ENCODE results near the gene MED27. TPM values are rescaled to one million over a fixed set of nuclear protein-coding genes. Genes with fewer than 3 reads are reported as not detected.
A peak's percentile ranks its signal among the peaks of the same experiment; 100 is the strongest.

The MED27 gene
- total RNA-seq, 2 experiments from 2014 or later = 32.5 TPM

DNA sequence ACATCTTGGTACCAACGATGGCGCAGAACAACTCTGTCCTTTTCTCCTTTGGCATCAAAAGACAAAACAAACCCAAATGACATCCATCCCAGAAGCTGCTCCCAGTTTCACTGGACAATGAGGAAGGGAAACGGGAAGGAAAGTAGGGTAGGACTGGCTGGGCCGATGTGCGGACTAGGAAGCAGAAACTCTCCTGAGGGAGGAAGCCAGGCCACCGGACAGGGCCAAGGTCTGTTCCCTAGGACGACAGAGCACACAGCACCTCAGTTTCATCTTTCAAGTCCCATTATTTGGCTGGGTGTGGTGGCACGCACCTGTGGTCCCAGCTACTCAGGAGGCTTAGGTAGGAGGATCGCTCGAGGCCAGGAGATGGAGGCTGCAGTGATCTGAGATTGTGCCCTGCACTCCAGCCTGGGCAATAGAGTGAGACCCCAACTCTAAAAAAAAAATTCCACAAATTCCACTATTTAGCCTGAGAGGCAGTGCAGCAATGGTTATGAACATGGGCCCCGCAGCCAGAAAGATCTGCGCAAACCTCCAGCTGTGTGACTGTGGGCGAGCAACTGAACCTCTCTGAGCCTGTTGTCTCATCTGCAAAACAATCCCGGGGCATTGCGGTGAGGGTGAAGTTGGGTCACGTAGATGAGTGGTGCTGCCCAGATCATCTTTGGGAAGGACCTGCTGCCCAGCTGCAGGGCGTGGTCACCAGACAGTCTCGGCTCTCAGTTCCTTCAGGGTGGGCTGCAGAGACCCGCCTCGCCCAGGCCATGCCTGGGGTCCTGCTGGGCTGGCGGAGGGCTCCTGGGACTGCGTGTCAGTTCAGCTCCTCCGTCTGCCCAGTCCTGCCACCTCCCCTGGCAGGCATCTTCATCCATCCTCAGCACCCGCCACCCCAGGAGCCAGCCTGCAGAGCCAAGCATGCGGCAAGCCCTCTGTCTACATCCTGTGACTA is 238.6 kb downstream of the MED27 start:
- intact Hi-C loops (cut with micrococcal nuclease) = no loop called here
- no peak for DNase-seq
- TF ChIP-seq, protein P1, sequence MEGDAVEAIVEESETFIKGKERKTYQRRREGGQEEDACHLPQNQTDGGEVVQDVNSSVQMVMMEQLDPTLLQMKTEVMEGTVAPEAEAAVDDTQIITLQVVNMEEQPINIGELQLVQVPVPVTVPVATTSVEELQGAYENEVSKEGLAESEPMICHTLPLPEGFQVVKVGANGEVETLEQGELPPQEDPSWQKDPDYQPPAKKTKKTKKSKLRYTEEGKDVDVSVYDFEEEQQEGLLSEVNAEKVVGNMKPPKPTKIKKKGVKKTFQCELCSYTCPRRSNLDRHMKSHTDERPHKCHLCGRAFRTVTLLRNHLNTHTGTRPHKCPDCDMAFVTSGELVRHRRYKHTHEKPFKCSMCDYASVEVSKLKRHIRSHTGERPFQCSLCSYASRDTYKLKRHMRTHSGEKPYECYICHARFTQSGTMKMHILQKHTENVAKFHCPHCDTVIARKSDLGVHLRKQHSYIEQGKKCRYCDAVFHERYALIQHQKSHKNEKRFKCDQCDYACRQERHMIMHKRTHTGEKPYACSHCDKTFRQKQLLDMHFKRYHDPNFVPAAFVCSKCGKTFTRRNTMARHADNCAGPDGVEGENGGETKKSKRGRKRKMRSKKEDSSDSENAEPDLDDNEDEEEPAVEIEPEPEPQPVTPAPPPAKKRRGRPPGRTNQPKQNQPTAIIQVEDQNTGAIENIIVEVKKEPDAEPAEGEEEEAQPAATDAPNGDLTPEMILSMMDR (IDR thresholded peaks at IDR 0.05) = no peak
- Mint-ChIP-seq H3K4me3 (no peak overlapping the region), H3K27ac (no peak overlapping the region), H3K36me3 (ENCODE audit: low read depth) (no peaks in the 10 kb centered on the region), H3K4me1 (ENCODE audit: low read depth) (peaks cover 9% of the 10 kb centered on the region), H3K9me3 (no peaks in the 10 kb centered on the region), H3K27me3 (peaks cover 6% of the 10 kb centered on the region)
- CTCF ChIA-PET = no interaction called here
- POLR2A ChIA-PET = no interaction called here
- no peak for ATAC-seq

GRCh38 chr9:131840220-131840619 is 239.4 kb downstream of the MED27 start:
- peaks cover 6% of the 10 kb centered on the region for H3K27me3 Mint-ChIP-seq
- TF ChIP-seq, protein P1 (IDR thresholded peaks at IDR 0.05) = no peak
- ATAC-seq = peak; percentile 19
- no peak for DNase-seq
- CTCF ChIA-PET = interaction anchor here (0.8 to 1.1 kb wide), 2 partner anchors 77 to 419 kb away, joined by 3 to 4 read pairs; no protein-coding TSS in a partner anchor
- H3K36me3 Mint-ChIP-seq (ENCODE audit: low read depth) = no peaks in the 10 kb centered on the region
- POLR2A ChIA-PET = no interaction called here
- peak overlapping the region; percentile 61 for H3K27ac Mint-ChIP-seq
- no peaks in the 10 kb centered on the region for H3K9me3 Mint-ChIP-seq
- H3K4me3 Mint-ChIP-seq = no peak overlapping the region
- peaks cover 9% of the 10 kb centered on the region for H3K4me1 Mint-ChIP-seq (ENCODE audit: low read depth)
- intact Hi-C loops (cut with micrococcal nuclease) = no loop called here

DNA sequence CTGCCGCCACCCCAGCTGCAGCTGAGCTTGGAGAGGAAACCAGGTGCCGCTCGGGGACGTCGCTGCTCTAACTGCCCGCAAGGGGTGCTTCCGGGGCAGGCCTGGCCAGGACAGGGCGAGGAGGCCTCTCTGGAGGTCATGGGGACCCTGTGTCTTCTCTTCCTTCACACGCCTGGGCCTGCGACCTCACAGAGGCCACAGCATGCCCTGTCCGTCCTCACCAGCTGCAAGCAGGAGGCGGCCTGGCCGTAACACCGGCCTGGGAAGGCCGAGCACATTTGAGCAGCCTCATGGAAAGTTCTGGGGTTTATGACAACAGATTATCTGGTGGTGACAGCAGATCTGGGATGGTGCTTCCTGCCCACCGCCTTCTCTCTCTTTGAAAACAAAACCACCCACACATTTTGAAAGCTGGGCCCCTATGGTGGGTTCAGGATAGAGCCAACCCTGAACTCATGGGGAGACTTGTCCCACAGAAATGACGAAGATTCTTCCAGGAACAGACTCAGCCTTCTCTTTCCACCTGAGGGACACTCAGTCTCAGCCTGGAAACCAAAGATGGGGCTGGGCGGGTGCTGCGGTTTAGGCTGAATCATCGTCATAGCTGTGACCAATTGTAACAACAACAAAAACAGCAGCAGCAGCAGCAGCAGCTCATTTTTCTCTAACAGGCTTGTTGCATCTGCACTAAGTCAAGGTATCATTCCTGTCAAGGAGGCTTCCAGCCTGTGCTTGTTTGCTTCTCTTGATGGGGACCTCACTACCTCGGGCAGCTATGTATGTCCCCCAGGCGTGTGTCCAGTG is 240.2 kb downstream of the MED27 start:
- H3K27ac Mint-ChIP-seq = peak overlapping the region; percentile 81
- peaks cover 8% of the 10 kb centered on the region for H3K27me3 Mint-ChIP-seq
- peak; percentile 63 for ATAC-seq
- H3K4me1 Mint-ChIP-seq (ENCODE audit: low read depth) = peaks cover 9% of the 10 kb centered on the region
- POLR2A ChIA-PET = interaction anchor here (0.8 to 1.2 kb wide), 2 partner anchors 14 to 16 kb away, joined by 3 read pairs; no protein-coding TSS in a partner anchor
- peak; percentile 66 for DNase-seq
- intact Hi-C loops (cut with micrococcal nuclease) = no loop called here
- TF ChIP-seq, protein P1 (IDR thresholded peaks at IDR 0.05) = no peak
- CTCF ChIA-PET = interaction anchor here (0.8 to 1.1 kb wide), 2 partner anchors 77 to 420 kb away, joined by 3 to 4 read pairs; no protein-coding TSS in a partner anchor
- H3K36me3 Mint-ChIP-seq (ENCODE audit: low read depth) = no peaks in the 10 kb centered on the region
- H3K9me3 Mint-ChIP-seq = peaks cover 2% of the 10 kb centered on the region
- no peak overlapping the region for H3K4me3 Mint-ChIP-seq

- peaks cover 9% of the 10 kb centered on the region for H3K9me3 Mint-ChIP-seq
- ChIA-PET CTCF (interaction anchor here (1.3 kb wide), 1 partner anchor 397 kb away, joined by 5 read pairs; no protein-coding TSS in a partner anchor), POLR2A (interaction anchor here (1.2 kb wide), 1 partner anchor 15 kb away, joined by 3 read pairs; no protein-coding TSS in a partner anchor)
- ATAC-seq = no peak
- H3K36me3 Mint-ChIP-seq (ENCODE audit: low read depth) = no peaks in the 10 kb centered on the region
- DNase-seq = no peak
- peaks cover 9% of the 10 kb centered on the region for H3K4me1 Mint-ChIP-seq (ENCODE audit: low read depth)
- H3K4me3 Mint-ChIP-seq = no peak overlapping the region
- H3K27me3 Mint-ChIP-seq = peaks cover 8% of the 10 kb centered on the region
- no peak overlapping the region for H3K27ac Mint-ChIP-seq
- intact Hi-C loops (cut with micrococcal nuclease) = no loop called here
- TF ChIP-seq, protein P1 (IDR thresholded peaks at IDR 0.05) = no peak
Measured at GRCh38 chr9:131838530-131839280, 241.0 kb downstream of the MED27 start.
